Neural cell (in vitro differentiated cells): Measurements from ENCODE around the gene CSF2. TPM values are rescaled to one million over a fixed set of nuclear protein-coding genes. Genes with fewer than 3 reads are reported as not detected.

ENCODE experiments used
- H2AFZ ChIP-seq: fragments of 200-600, 300-800 bp; sonication (generic), shearing (Covaris generic); 2 replicates; pipeline ENCODE4 v1.6.0; 2014; ENCODE audit warnings: low read depth, mild to moderate bottlenecking, antibody characterized with exemption, low read length, moderate library complexity
- H3F3A ChIP-seq: fragments of 200-600 bp; shearing (Covaris generic); 2 replicates; pipeline ENCODE4 v1.6.1; 2016; ENCODE audit warnings: mild to moderate bottlenecking, moderate library complexity, mixed read lengths, antibody characterized with exemption, low read length; ENCODE audit not compliant: insufficient read depth, poor library complexity, severe bottlenecking
- H3K27ac ChIP-seq: fragments of 200-600, 300-800 bp; sonication (generic), shearing (Covaris generic); 2 replicates; pipeline ENCODE4 v1.5.1; 2014; ENCODE audit warnings: mild to moderate bottlenecking, low read length, moderate library complexity
- H3K27me3 ChIP-seq: fragments of 300-800, 200-600 bp; sonication (generic), shearing (Covaris generic); 2 replicates; pipeline ENCODE4 v1.6.0; 2014; ENCODE audit warnings: mild to moderate bottlenecking, low read depth, low read length, moderate library complexity; ENCODE audit not compliant: insufficient read depth
- H3K36me3 ChIP-seq: fragments of 300-800, 200-600 bp; sonication (generic), shearing (Covaris generic); 2 replicates; pipeline ENCODE4 v1.5.1; 2014; ENCODE audit warnings: mild to moderate bottlenecking, antibody characterized with exemption, low read length, moderate library complexity; ENCODE audit not compliant: insufficient read depth
- H3K4me2 ChIP-seq: fragments of 300-800, 200-600 bp; sonication (generic), shearing (Covaris generic); 2 replicates; pipeline ENCODE4 v1.6.0; 2014; ENCODE audit warnings: mild to moderate bottlenecking, low read length
- H3K4me3 ChIP-seq: fragments of 300-800, 200-600 bp; sonication (generic), shearing (Covaris generic); 2 replicates; pipeline ENCODE4 v1.5.1; 2014; ENCODE audit warnings: mild to moderate bottlenecking, low read length, moderate library complexity
- H3K79me2 ChIP-seq: fragments of 200-600 bp; shearing (Covaris generic); replicated peaks from 2 replicates; pipeline ENCODE4 v1.6.0; 2014; ENCODE audit warnings: mild to moderate bottlenecking, low read length, moderate library complexity; ENCODE audit not compliant: insufficient read depth
- H3K9ac ChIP-seq: fragments of 300-800, 200-600 bp; sonication (generic), shearing (Covaris generic); 2 replicates; pipeline ENCODE4 v1.6.1; 2016; ENCODE audit warnings: mild to moderate bottlenecking, low read length, mixed read lengths
- H3K9me2 ChIP-seq: fragments of 200-600 bp; shearing (Covaris generic); 2 replicates; pipeline ENCODE4 v1.6.1; 2016; ENCODE audit warnings: mild to moderate bottlenecking, low read length, mixed read lengths; ENCODE audit not compliant: insufficient read depth
- H3K9me3 ChIP-seq: fragments of 200-600, 300-800 bp; sonication (generic), shearing (Covaris generic); 2 replicates; pipeline ENCODE4 v1.6.1; 2016; ENCODE audit warnings: mild to moderate bottlenecking, mixed run types, low read length, moderate library complexity, mixed read lengths
- H4K20me1 ChIP-seq: fragments of 200-600 bp; shearing (Covaris generic); 2 replicates; pipeline ENCODE4 v1.6.1; 2016; ENCODE audit warnings: mild to moderate bottlenecking, mixed run types; ENCODE audit not compliant: insufficient read depth
- CTCF ChIP-seq: fragments of 450-650 bp; IDR thresholded peaks from 2 replicates; pipeline ENCODE4 v1.5.1; 2014; ENCODE audit warnings: antibody characterized with exemption, mild to moderate bottlenecking, moderate library complexity; ENCODE audit not compliant: poor library complexity, severe bottlenecking
- EP300 ChIP-seq: fragments of 450-650 bp; conservative IDR thresholded peaks from 2 replicates; pipeline ENCODE4 v1.6.1; 2014; ENCODE audit warnings: antibody characterized with exemption, mild to moderate bottlenecking, moderate library complexity; ENCODE audit not compliant: poor library complexity, severe bottlenecking
- EZH2 ChIP-seq: fragments of 200-600, 300-800 bp; shearing (Covaris generic), sonication (generic); IDR thresholded peaks from 2 replicates; pipeline ENCODE4 v1.6.1; 2014; ENCODE audit warnings: antibody characterized with exemption, low read length, borderline replicate concordance, mild to moderate bottlenecking; ENCODE audit not compliant: insufficient read depth, poor library complexity, severe bottlenecking
- MXI1 ChIP-seq: fragments of 450-650 bp; conservative IDR thresholded peaks from 2 replicates; pipeline ENCODE4 v1.6.1; 2014; ENCODE audit warnings: antibody characterized with exemption, mild to moderate bottlenecking; ENCODE audit not compliant: poor library complexity, severe bottlenecking
- POLR2AphosphoS5 ChIP-seq: IDR thresholded peaks from 2 replicates; pipeline ENCODE4 v1.6.1; 2012
- RAD21 ChIP-seq: fragments of 450-650 bp; conservative IDR thresholded peaks from 2 replicates; pipeline ENCODE4 v1.6.1; 2014; ENCODE audit warnings: antibody characterized with exemption, mild to moderate bottlenecking, moderate library complexity
- REST ChIP-seq: IDR thresholded peaks from 2 replicates; pipeline ENCODE4 v1.6.1; 2012; ENCODE audit warnings: borderline replicate concordance
- SMC3 ChIP-seq: fragments of 450-650 bp; conservative IDR thresholded peaks from 2 replicates; pipeline ENCODE4 v1.6.1; 2014; ENCODE audit warnings: antibody characterized with exemption, mild to moderate bottlenecking, moderate library complexity; ENCODE audit not compliant: poor library complexity
- TAF1 ChIP-seq: IDR thresholded peaks from 2 replicates; pipeline ENCODE4 v1.6.1; 2012; ENCODE audit warnings: low read depth
- polyA plus RNA-seq: library from polyadenylated mRNA; depleted of rRNA; stranded (reverse); fragments of >200 nt; gene quantifications from 2 replicates; pipeline ENCODE4 v1.2.3, GENCODE V29; 2014

CSF2 gene
- polyA plus RNA-seq, 1 donor from 2014 or later, result not detected

GRCh38 chr5:132069561-132069960, 4.0 kb upstream of the CSF2 start:
- Histone ChIP-seq H3K27me3 (no peaks in the 10 kb centered on the region), H3K9ac (no peak overlapping the region), H4K20me1 (no peaks in the 10 kb centered on the region), H3F3A (no peaks in the 10 kb centered on the region), H3K9me3 (no peaks in the 10 kb centered on the region), H3K9me2 (no peaks in the 10 kb centered on the region), H3K4me2 (no peak overlapping the region), H3K36me3 (no peaks in the 10 kb centered on the region), H3K4me3 (no peak overlapping the region), H3K79me2 (no peaks in the 10 kb centered on the region), H3K27ac (no peak overlapping the region), H2AFZ (no peak overlapping the region)
- no peak for TF ChIP-seq CTCF
- TF ChIP-seq POLR2AphosphoS5, result no peak
- TF ChIP-seq RAD21, result no peak
- no peak for TF ChIP-seq REST
- no peak for TF ChIP-seq TAF1
- no peak for TF ChIP-seq SMC3
- no peak for TF ChIP-seq MXI1
- no peak for TF ChIP-seq EZH2
- no peak for TF ChIP-seq EP300

- no peaks in the 10 kb centered on the region for H3F3A ChIP-seq
- H3K9me3 ChIP-seq, result no peaks in the 10 kb centered on the region
- no peak for TF ChIP-seq TAF1
Observed at GRCh38 chr5:132069994-132070393, 3.6 kb upstream of the CSF2 start.

More at GRCh38 chr5:132069994-132070393, 3.6 kb upstream of the CSF2 start:
- no peak overlapping the region for H2AFZ ChIP-seq
- no peak overlapping the region for H3K4me3 ChIP-seq
- no peaks in the 10 kb centered on the region for H3K36me3 ChIP-seq
- no peak overlapping the region for H3K4me2 ChIP-seq
- no peaks in the 10 kb centered on the region for H4K20me1 ChIP-seq
- no peaks in the 10 kb centered on the region for H3K27me3 ChIP-seq
- no peak overlapping the region for H3K27ac ChIP-seq
- H3K9me2 ChIP-seq, result no peaks in the 10 kb centered on the region
- H3K9ac ChIP-seq, result no peak overlapping the region
- no peaks in the 10 kb centered on the region for H3K79me2 ChIP-seq
